HepG2 (cell line): ENCODE measurements around the gene DNMT3B. TPM values are rescaled to one million over a fixed set of nuclear protein-coding genes. Genes with fewer than 3 reads are reported as not detected.
A peak's percentile ranks its signal among the peaks of the same experiment; 100 is the strongest.

Source experiments
- ATAC-seq: fragments of 200-7000 bp; cut with Tn5 transposase; 3 replicates; pipeline ENCODE4 v1.9.1; 2020; ENCODE audit warnings: mild to moderate bottlenecking, moderate library complexity
- BruUV-seq: library from RNA; stranded (reverse); fragments of 400-500 nt; replicated peaks from 2 replicates; lab custom pipeline; 2021; lab: Mats Ljungman, UMichigan
- CTCF ChIA-PET: fragments of 300-600 bp; formaldehyde crosslinking; extraction: SDS; loops from one replicate; lab custom pipeline; 2021; ENCODE audit warnings: low total read pairs, inconsistent platforms, low intra/inter-chr PET ratio; lab: Yijun Ruan, JAX
- POLR2A ChIA-PET: fragments of 350-600 bp; sonication (Branson Sonifier 250); formaldehyde crosslinking; loops from one replicate; lab custom pipeline; 2020; ENCODE audit warnings: antibody characterized with exemption, inconsistent platforms; lab: Yijun Ruan, JAX
- DNase-seq: peaks from one replicate; pipeline ENCODE4 v3.0.0-alpha.2; 2015; ENCODE audit warnings: low spot score
- FAIRE-seq: peaks from 3 replicates; lab custom pipeline; 2011; peaks lifted over from hg19 to GRCh38; lab: Jason Lieb, UNC
- H2AFZ ChIP-seq: one replicate; pipeline ENCODE4 v1.6.1; 2011; ENCODE audit warnings: low read length, inconsistent platforms
- H3K27ac ChIP-seq: fragments of 300-600 bp; 3 replicates; pipeline ENCODE4 v1.8.0; 2011; ENCODE audit warnings: mixed run types, mild to moderate bottlenecking, mixed read lengths, low read length, inconsistent platforms; ENCODE audit not compliant: insufficient read depth; ENCODE audit errors: extremely low read length
- H3K27me3 ChIP-seq, 2 experiments: fragments of 200-600 bp in 1 of 2; 2 replicates in 1 of 2; 3 replicates in 1 of 2; pipeline versions ENCODE4 v1.6.0 to v1.8.0; 2011; ENCODE audit warnings: low read length in 2 of 2, mild to moderate bottlenecking in 2 of 2, moderate library complexity in 2 of 2, inconsistent platforms in 1 of 2; ENCODE audit not compliant: insufficient read depth in 2 of 2, control insufficient read depth in 1 of 2
- H3K36me3 ChIP-seq, 2 experiments: fragments of 200-600 bp in 1 of 2; replicated peaks in 1 of 2; 2 replicates in 1 of 2; 3 replicates in 1 of 2; pipeline versions ENCODE4 v1.5.1 to v1.8.0; 2011; ENCODE audit warnings: low read length in 2 of 2, inconsistent platforms in 1 of 2; ENCODE audit not compliant: insufficient read depth in 2 of 2, control insufficient read depth in 1 of 2
- H3K4me1 ChIP-seq: 2 replicates; pipeline ENCODE4 v1.5.1; 2012; ENCODE audit warnings: low read length, inconsistent platforms; ENCODE audit not compliant: insufficient read depth
- H3K4me2 ChIP-seq: 2 replicates; pipeline ENCODE4 v1.6.0; 2011; ENCODE audit warnings: low read depth, low read length, inconsistent platforms
- H3K4me3 ChIP-seq, 3 experiments: fragments of 200-600 bp in 1 of 3; sonication (generic), shearing (Covaris generic) in 1 of 3; replicated peaks in 1 of 3; 2 replicates each; pipeline ENCODE4 v1.5.1; 2011 to 2016; ENCODE audit warnings: low read length in 3 of 3, inconsistent platforms in 2 of 3, low read depth in 2 of 3, mild to moderate bottlenecking in 2 of 3, control low read depth in 1 of 3, mixed read lengths in 1 of 3; ENCODE audit not compliant: insufficient read depth in 1 of 3
- H3K79me2 ChIP-seq: one replicate; pipeline ENCODE4 v1.6.1; 2011; ENCODE audit warnings: low read length, inconsistent platforms; ENCODE audit not compliant: insufficient read depth
- H3K9ac ChIP-seq: 2 replicates; pipeline ENCODE4 v1.6.0; 2011; ENCODE audit warnings: mild to moderate bottlenecking, low read depth, low read length, inconsistent platforms; ENCODE audit not compliant: insufficient read depth
- H3K9me3 ChIP-seq: 2 replicates; pipeline ENCODE4 v1.5.1; 2012; ENCODE audit warnings: mild to moderate bottlenecking, low read length
- H4K20me1 ChIP-seq: 2 replicates; pipeline ENCODE4 v1.6.0; 2011; ENCODE audit warnings: inconsistent platforms, mild to moderate bottlenecking, low read length, moderate library complexity; ENCODE audit not compliant: insufficient read depth
- AGO2 ChIP-seq: fragments of 200-400 bp; formaldehyde crosslinking; optimal IDR thresholded peaks from 2 replicates; pipeline ENCODE3; 2017; ENCODE audit warnings: mild to moderate bottlenecking, low read depth, low read length, moderate library complexity
- MBD4 ChIP-seq: IDR thresholded peaks from 2 replicates; pipeline ENCODE4 v1.6.1; 2012; ENCODE audit warnings: low read length, inconsistent platforms, borderline replicate concordance
- MYNN ChIP-seq: sonication (generic); formaldehyde crosslinking; IDR thresholded peaks from 2 replicates; pipeline ENCODE4 v1.4.0; 2020; ENCODE audit warnings: mild to moderate bottlenecking, low read depth, missing genetic modification reagents
- ZNF329 ChIP-seq: sonication (generic); formaldehyde crosslinking; IDR thresholded peaks from 2 replicates; pipeline ENCODE4 v1.9.0; 2021; ENCODE audit warnings: low read depth, mild to moderate bottlenecking, missing genetic modification reagents
- ZNF572 ChIP-seq: sonication (generic); formaldehyde crosslinking; IDR thresholded peaks from 2 replicates; pipeline ENCODE4 v1.5.1; 2020; ENCODE audit warnings: mild to moderate bottlenecking, missing genetic modification reagents
- ZNF724P ChIP-seq: sonication (generic); formaldehyde crosslinking; IDR thresholded peaks from 2 replicates; pipeline ENCODE4 v1.8.0; 2022; ENCODE audit warnings: missing genetic modification reagents, borderline replicate concordance
- ZNF772 ChIP-seq: sonication (generic); formaldehyde crosslinking; IDR thresholded peaks from 2 replicates; pipeline ENCODE4 v1.5.0; 2020; ENCODE audit warnings: mild to moderate bottlenecking, missing genetic modification reagents
- ZNF776 ChIP-seq: sonication (generic); formaldehyde crosslinking; IDR thresholded peaks from 2 replicates; pipeline ENCODE4 v1.4.0; 2020; ENCODE audit warnings: mild to moderate bottlenecking, missing genetic modification reagents
- WGBS: methylation state at CpG from one replicate; pipeline ENCODE4 v1.1.6; 2017; ENCODE audit warnings: low lambda C conversion rate; 5-methylcytosine and 5-hydroxymethylcytosine counted together
- in situ Hi-C: cut with HindIII; loops from 2 replicates; pipeline ENCODE4 v1.10.0; 2017; ENCODE audit warnings: low pct_unique_long_range_greater_than_20kb; ENCODE audit not compliant: extremely low pct_ligation_motif_present
- intact Hi-C: fragments of 100-400 bp; cut with micrococcal nuclease; formaldehyde crosslinking; loops from one replicate; pipeline ENCODE4 v1.10.0; 2022; ENCODE audit not compliant: unreplicated experiment
- polyA plus RNA-seq, 8 experiments: library from polyadenylated mRNA; depleted of rRNA in 3 of 8; stranded (reverse) in 7 of 8; unstranded in 1 of 8; fragments of >200 nt; fragmentation: Illumina TruSeq in 4 of 8; extraction: Trizol in 4 of 8; gene quantifications; 2 replicates each; pipeline versions ENCODE4 v1.2.1 to v1.2.3, GENCODE V29; 2011 to 2016; ENCODE audit warnings: low read depth in 4 of 8, missing spikeins in 1 of 8, mixed read lengths in 1 of 8; ENCODE audit not compliant: insufficient read depth in 1 of 8
- total RNA-seq, 5 experiments: library from RNA; depleted of rRNA; stranded (reverse); fragments of >200 nt; fragmentation: Illumina TruSeq; extraction: Trizol; gene quantifications; 2 replicates each; pipeline ENCODE4 v1.2.3, GENCODE V29; 2016; ENCODE audit warnings: low read depth in 1 of 5
- TF ChIP-seq, protein P1 (sequence below): sonication (generic); formaldehyde crosslinking; IDR thresholded peaks from 2 replicates; pipeline ENCODE4 v1.4.0; 2020; ENCODE audit warnings: mild to moderate bottlenecking, missing genetic modification reagents, borderline replicate concordance

DNMT3B gene
- total and polyA plus RNA-seq, 2 of the 13 experiments (the other 11 are each of a cell fraction or from before 2014, with no cell fraction given), result 3.8 to 13.9 TPM

DNA sequence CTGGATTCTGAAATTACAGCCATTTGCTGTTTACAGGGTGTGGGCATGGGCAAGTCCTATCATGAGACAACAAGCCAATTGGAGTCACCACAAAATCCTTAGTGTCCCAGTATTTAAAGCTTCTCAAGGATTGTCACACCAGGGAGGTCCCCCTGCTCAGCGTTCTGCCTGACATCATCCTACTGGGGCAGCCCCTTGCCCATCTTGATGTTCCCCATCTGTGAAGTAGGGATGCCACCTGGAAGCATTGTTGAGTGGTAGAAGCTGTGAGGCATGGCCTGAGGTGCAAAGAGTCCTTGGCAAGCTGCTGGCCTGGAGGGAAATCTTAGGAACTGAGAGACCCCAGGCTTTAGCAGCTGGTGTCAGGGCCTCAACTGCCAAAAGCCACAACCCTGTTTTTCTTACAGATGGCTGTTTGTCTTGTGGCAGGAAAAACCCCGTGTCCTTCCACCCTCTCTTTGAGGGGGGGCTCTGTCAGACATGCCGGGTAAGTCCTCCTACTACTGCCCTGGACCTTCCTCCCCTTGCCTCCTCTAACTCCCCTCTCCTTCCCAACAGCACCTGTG lies 34.3 kb downstream of the DNMT3B start:
- in situ Hi-C loops, result no loop called here
- 94% methylated on average over 3 of the region's 3 CpGs for WGBS

DNA sequence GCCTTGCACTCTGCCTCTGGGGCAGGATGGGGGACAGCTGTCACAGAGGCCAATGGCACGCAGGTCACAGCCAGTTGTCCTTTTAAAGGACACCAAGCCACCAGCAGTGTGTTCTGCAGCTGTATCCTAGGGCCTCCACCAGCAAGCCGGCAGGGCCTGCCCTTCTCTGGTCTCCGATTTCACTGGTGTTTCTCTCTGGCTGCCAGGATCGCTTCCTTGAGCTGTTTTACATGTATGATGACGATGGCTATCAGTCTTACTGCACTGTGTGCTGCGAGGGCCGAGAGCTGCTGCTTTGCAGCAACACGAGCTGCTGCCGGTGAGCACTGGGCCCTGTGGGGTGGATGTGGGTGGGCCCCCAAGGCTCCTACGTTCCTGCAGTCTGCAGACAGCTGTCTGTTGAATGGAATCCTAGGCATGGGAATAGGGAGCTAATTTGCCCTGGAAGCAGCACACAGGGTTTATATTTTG lies 34.8 kb downstream of the DNMT3B start:
- POLR2A ChIA-PET, result no interaction called here

More for the DNA sequence above, 34.3 kb downstream of the DNMT3B start:
- Histone ChIP-seq H3K27ac (no peak overlapping the region), H3K79me2 (no peaks in the 10 kb centered on the region), H3K4me2 (no peak overlapping the region), H3K27me3 (no peaks in the 10 kb centered on the region), H3K4me3 (no peak overlapping the region), H2AFZ (no peak overlapping the region), H3K4me1 (peaks cover 10% of the 10 kb centered on the region; the same call in 1 of the 2 replicates), H4K20me1 (no peaks in the 10 kb centered on the region), H3K9me3 (no peaks in the 10 kb centered on the region), H3K9ac (no peak overlapping the region), H3K36me3 (peaks cover 15 to 44% of the 10 kb centered on the region in 2 experiments; a peak in 4 of 5 replicates)
- ATAC-seq, result no peak
- BruUV-seq, result no TSS peak
- ChIA-PET POLR2A (interaction anchor here (1.6 kb wide), 1 partner anchor 19 kb away, joined by 4 read pairs; no protein-coding TSS in a partner anchor), CTCF (no interaction called here)
- no peak for DNase-seq
- TF ChIP-seq ZNF772 (CRISPR knock-in tag) (no peak), ZNF572 (0 out of 2 replicates have a peak, but pooled peaks have one; percentile 35)
- no peak for FAIRE-seq
- intact Hi-C loops, result loop anchor here (10.0 kb wide), 1 partner anchor 208 kb away; the partner anchor contains the start of genes BPIFB2 and SUN5

More for the DNA sequence above, 34.8 kb downstream of the DNMT3B start:
- no TSS peak for BruUV-seq
- H3K9me3 ChIP-seq, result no peaks in the 10 kb centered on the region
- no peak overlapping the region for H3K9ac ChIP-seq
- no peak overlapping the region for H3K4me2 ChIP-seq
- TF ChIP-seq AGO2, result no peak
- no peak for TF ChIP-seq ZNF329 (CRISPR knock-in tag)
- TF ChIP-seq ZNF724P (CRISPR knock-in tag), result no peak
- no peak for TF ChIP-seq ZNF776 (CRISPR knock-in tag)
- no peak for TF ChIP-seq MBD4
- TF ChIP-seq, protein P1, sequence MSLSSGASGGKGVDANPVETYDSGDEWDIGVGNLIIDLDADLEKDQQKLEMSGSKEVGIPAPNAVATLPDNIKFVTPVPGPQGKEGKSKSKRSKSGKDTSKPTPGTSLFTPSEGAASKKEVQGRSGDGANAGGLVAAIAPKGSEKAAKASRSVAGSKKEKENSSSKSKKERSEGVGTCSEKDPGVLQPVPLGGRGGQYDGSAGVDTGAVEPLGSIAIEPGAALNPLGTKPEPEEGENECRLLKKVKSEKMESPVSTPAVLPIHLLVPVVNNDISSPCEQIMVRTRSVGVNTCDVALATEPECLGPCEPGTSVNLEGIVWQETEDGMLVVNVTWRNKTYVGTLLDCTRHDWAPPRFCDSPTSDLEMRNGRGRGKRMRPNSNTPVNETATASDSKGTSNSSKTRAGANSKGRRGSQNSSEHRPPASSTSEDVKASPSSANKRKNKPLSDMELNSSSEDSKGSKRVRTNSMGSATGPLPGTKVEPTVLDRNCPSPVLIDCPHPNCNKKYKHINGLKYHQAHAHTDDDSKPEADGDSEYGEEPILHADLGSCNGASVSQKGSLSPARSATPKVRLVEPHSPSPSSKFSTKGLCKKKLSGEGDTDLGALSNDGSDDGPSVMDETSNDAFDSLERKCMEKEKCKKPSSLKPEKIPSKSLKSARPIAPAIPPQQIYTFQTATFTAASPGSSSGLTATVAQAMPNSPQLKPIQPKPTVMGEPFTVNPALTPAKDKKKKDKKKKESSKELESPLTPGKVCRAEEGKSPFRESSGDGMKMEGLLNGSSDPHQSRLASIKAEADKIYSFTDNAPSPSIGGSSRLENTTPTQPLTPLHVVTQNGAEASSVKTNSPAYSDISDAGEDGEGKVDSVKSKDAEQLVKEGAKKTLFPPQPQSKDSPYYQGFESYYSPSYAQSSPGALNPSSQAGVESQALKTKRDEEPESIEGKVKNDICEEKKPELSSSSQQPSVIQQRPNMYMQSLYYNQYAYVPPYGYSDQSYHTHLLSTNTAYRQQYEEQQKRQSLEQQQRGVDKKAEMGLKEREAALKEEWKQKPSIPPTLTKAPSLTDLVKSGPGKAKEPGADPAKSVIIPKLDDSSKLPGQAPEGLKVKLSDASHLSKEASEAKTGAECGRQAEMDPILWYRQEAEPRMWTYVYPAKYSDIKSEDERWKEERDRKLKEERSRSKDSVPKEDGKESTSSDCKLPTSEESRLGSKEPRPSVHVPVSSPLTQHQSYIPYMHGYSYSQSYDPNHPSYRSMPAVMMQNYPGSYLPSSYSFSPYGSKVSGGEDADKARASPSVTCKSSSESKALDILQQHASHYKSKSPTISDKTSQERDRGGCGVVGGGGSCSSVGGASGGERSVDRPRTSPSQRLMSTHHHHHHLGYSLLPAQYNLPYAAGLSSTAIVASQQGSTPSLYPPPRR (CRISPR knock-in tag), result no peak
- no peak for TF ChIP-seq MYNN
- H3K4me3 ChIP-seq, result no peak overlapping the region
- FAIRE-seq (no peak), ATAC-seq (no peak), DNase-seq (no peak)
- no peaks in the 10 kb centered on the region for H3K27me3 ChIP-seq
- CTCF ChIA-PET, result no interaction called here
- H4K20me1 ChIP-seq, result no peaks in the 10 kb centered on the region
- intact Hi-C loops, result loop anchor here (10.0 kb wide), 1 partner anchor 208 kb away; the partner anchor contains the start of genes BPIFB2 and SUN5
- H3K27ac ChIP-seq, result no peak overlapping the region
- H3K79me2 ChIP-seq, result no peaks in the 10 kb centered on the region
- WGBS, result 98% methylated on average over 9 of the region's 10 CpGs
- H3K36me3 ChIP-seq, result peaks cover 16 to 47% of the 10 kb centered on the region in 2 experiments; a peak in 4 of 5 replicates
- no peak overlapping the region for H2AFZ ChIP-seq
- in situ Hi-C loops, result no loop called here
- H3K4me1 ChIP-seq, result peaks cover 7% of the 10 kb centered on the region; the same call in 1 of the 2 replicates
